Tibial nerve (tissue), 4 donors: ENCODE measurements around the gene MAP3K12. TPM values are rescaled to one million over a fixed set of nuclear protein-coding genes. Genes with fewer than 3 reads are reported as not detected.
"Not testable (repeated sequence)": the region's sequence is repeated elsewhere in the genome, so short reads cannot be mapped to it uniquely, and the experiment has no call there.

ENCODE experiments used
- DNase-seq, 2 donors: peaks; one replicate each; pipeline ENCODE4 v3.0.0-alpha.2; 2019; ENCODE audit warnings: low spot score in 2 of 2
- H3K27ac ChIP-seq, 4 donors: fragments of 200-600 bp; sonication (generic) in 3 of 4; one replicate each; pipeline ENCODE4 v1.5.1; 2017 to 2019; ENCODE audit warnings: mild to moderate bottlenecking in 1 of 4
- H3K27me3 ChIP-seq, 2 donors: fragments of 200-600 bp; sonication (generic) in 1 of 2; one replicate each; pipeline versions ENCODE4 v1.5.1 to v1.6.0; 2017 to 2019
- H3K36me3 ChIP-seq, 3 donors: fragments of 200-600 bp; sonication (generic); one replicate each; pipeline ENCODE4 v1.5.1; 2018 to 2019
- H3K4me1 ChIP-seq, 4 donors: fragments of 200-600 bp; sonication (generic) in 3 of 4; one replicate each; pipeline ENCODE4 v1.5.1; 2017 to 2019
- H3K4me3 ChIP-seq, 4 donors: fragments of 200-600 bp; sonication (generic) in 3 of 4; one replicate each; pipeline ENCODE4 v1.5.1; 2017 to 2019; ENCODE audit warnings: mild to moderate bottlenecking in 1 of 4, moderate library complexity in 1 of 4
- H3K9me3 ChIP-seq, 4 donors: fragments of 200-600 bp; sonication (generic) in 3 of 4; one replicate each; pipeline ENCODE4 v1.5.1; 2017 to 2019
- CTCF ChIP-seq, 5 experiments: fragments of 200-600 bp in 3 of 5; fragments of 450-650 bp in 2 of 5; sonication (generic) in 3 of 5; IDR thresholded peaks; one replicate each; pipeline ENCODE4 v1.5.1; 2016 to 2019; ENCODE audit warnings: antibody characterized with exemption in 5 of 5, mild to moderate bottlenecking in 3 of 5, moderate library complexity in 2 of 5
- EP300 ChIP-seq, 2 donors: sonication (generic); formaldehyde crosslinking; IDR thresholded peaks; one replicate each; pipeline ENCODE4 v1.6.1; 2017; ENCODE audit warnings: antibody characterized with exemption in 2 of 2, mild to moderate bottlenecking in 1 of 2
- POLR2A ChIP-seq, 2 donors: fragments of 450-650 bp; IDR thresholded peaks; one replicate each; pipeline ENCODE4 v1.6.1; 2017; ENCODE audit warnings: antibody characterized with exemption in 2 of 2, mild to moderate bottlenecking in 2 of 2, moderate library complexity in 2 of 2
- WGBS, 2 donors: methylation state at CpG; one replicate each; pipeline ENCODE4 v1.1.5; 2018; 5-methylcytosine and 5-hydroxymethylcytosine counted together
- total RNA-seq, 4 donors: library from RNA; depleted of rRNA; stranded (reverse); fragments of >200 nt; gene quantifications; one replicate each; pipeline ENCODE4 v1.1.0, GENCODE V29; 2016

Gene MAP3K12
- total RNA-seq, 4 donors from 2014 or later = 35.6 to 95.1 (median 58.3) TPM

- TF ChIP-seq CTCF (IDR thresholded peaks at IDR 0.05) (peak in 4 of 5 experiments; percentile 3 to 56 (median 37)), POLR2A (IDR thresholded peaks at IDR 0.05) (peak in 1 of 2 donors; percentile 5), EP300 (IDR thresholded peaks at IDR 0.05) (peak; percentile 17 to 37)
- H3K4me1 ChIP-seq = peaks cover 0 to 50% (median 20%) of the 10 kb centered on the region in 4 donors
- peak overlapping the region; percentile 71 to 96 (median 86) for H3K4me3 ChIP-seq
- H3K27ac ChIP-seq = peak overlapping the region; percentile 91 to 98 (median 96)
- H3K9me3 ChIP-seq = no peaks in the 10 kb centered on the region
- DNase-seq = peak; percentile 76 to 82
- H3K36me3 ChIP-seq = peaks cover 0 to 45% (median 23%) of the 10 kb centered on the region in 3 donors
- 1% methylated on average over 49 to 55 of the region's 82 CpGs for WGBS, 2 donors
- no peaks in the 10 kb centered on the region for H3K27me3 ChIP-seq
Measured at GRCh38 chr12:53452159-53453077, 46.8 kb downstream of the MAP3K12 start.

GRCh38 chr12:53451661-53452158 lies 47.5 kb downstream of the MAP3K12 start, which contains the start of gene PCBP2:
Gene PCBP2 (plus strand): TSS chr12:53452102. CDS start chr12:53454801, 2,699 bp downstream.
- Histone ChIP-seq H3K4me3 (peak within 1 kb of the TSS; percentile 71 to 96 (median 86)), H3K9me3 (no peaks in the 10 kb centered on the region), H3K36me3 (peaks cover 0 to 44% (median 20%) of the 10 kb centered on the region in 3 donors), H3K4me1 (peaks cover 0 to 43% (median 20%) of the 10 kb centered on the region in 4 donors), H3K27ac (peak within 1 kb of the TSS; percentile 91 to 98 (median 96)), H3K27me3 (no peaks in the 10 kb centered on the region)
- 0 to 1% methylated on average over 15 to 29 of the region's 32 CpGs for WGBS, 2 donors
- TF ChIP-seq POLR2A (IDR thresholded peaks at IDR 0.05) = peak in 1 of 2 donors; percentile 64
- TF ChIP-seq CTCF (IDR thresholded peaks at IDR 0.05) = peak; percentile 80 to 97 (median 93)
- peak; percentile 84 to 93 for TF ChIP-seq EP300 (IDR thresholded peaks at IDR 0.05)
- peak; percentile 92 to 94 for DNase-seq

- Histone ChIP-seq H3K36me3 (peaks cover 0 to 43% (median 20%) of the 10 kb centered on the region in 3 donors), H3K27me3 (no peaks in the 10 kb centered on the region), H3K4me1 (peaks cover 0 to 38% (median 20%) of the 10 kb centered on the region in 4 donors), H3K9me3 (no peaks in the 10 kb centered on the region), H3K4me3 (no peak overlapping the region), H3K27ac (no peak overlapping the region)
- TF ChIP-seq EP300 (IDR thresholded peaks at IDR 0.05) (no peak), CTCF (IDR thresholded peaks at IDR 0.05) (no peak), POLR2A (IDR thresholded peaks at IDR 0.05) (no peak)
- WGBS, 2 donors = 91 to 92% methylated on average over 7 of the region's 7 CpGs
- DNase-seq = no peak
Measured at GRCh38 chr12:53450936-53451335, 48.3 kb downstream of the MAP3K12 start.

- not testable (repeated sequence) for H3K4me3 ChIP-seq, H3K9me3 ChIP-seq, H3K27me3 ChIP-seq, DNase-seq
- H3K36me3 ChIP-seq = peaks cover 0 to 53% (median 10%) of the 10 kb centered on the region in 3 donors
- WGBS, 2 donors = 86 to 88% methylated on average over 11 of the region's 11 CpGs
- peaks cover 0 to 41% (median 12%) of the 10 kb centered on the region in 4 donors for H3K4me1 ChIP-seq
- peak overlapping the region in 1 of 4 donors; percentile 45 for H3K27ac ChIP-seq
Measured at GRCh38 chr12:53444593-53445325, 54.5 kb downstream of the MAP3K12 start.

GRCh38 chr12:53443955-53444354 lies 55.3 kb downstream of the MAP3K12 start:
- DNase-seq = no peak
- WGBS, 2 donors = 89 to 95% methylated on average over 4 of the region's 4 CpGs
- H3K27ac ChIP-seq = peak overlapping the region in 1 of 4 donors; percentile 90
- H3K27me3 ChIP-seq = no peaks in the 10 kb centered on the region
- no peaks in the 10 kb centered on the region for H3K9me3 ChIP-seq
- no peak for TF ChIP-seq CTCF (IDR thresholded peaks at IDR 0.05)
- H3K36me3 ChIP-seq = peaks cover 0 to 53% (median 10%) of the 10 kb centered on the region in 3 donors
- H3K4me1 ChIP-seq = peaks cover 0 to 41% (median 12%) of the 10 kb centered on the region in 4 donors
- H3K4me3 ChIP-seq = no peak overlapping the region
